ENCODE measurements around the gene PIP5KL1.

Gene PIP5KL1

GRCh38 chr9:127960410-127961154 lies 30.0 kb upstream of the PIP5KL1 start:
- H3K27me3 ChIP-seq (replicated peaks; ENCODE audit: control insufficient read depth, insufficient read depth, low read length) = no peaks in the 10 kb centered on the region
- no peak overlapping the region for H3K4me3 ChIP-seq (replicated peaks; ENCODE audit: low read depth, low read length)
- no peak for TF ChIP-seq CTCF (IDR thresholded peaks at IDR 0.05; ENCODE audit: insufficient read depth, low read length, poor library complexity, severe bottlenecking)
- no peak for DNase-seq (ENCODE audit: extremely low read depth, insufficient read length)
- H3K36me3 ChIP-seq (ENCODE audit: control insufficient read depth, insufficient read depth, low read length) = no peaks in the 10 kb centered on the region

DNA sequence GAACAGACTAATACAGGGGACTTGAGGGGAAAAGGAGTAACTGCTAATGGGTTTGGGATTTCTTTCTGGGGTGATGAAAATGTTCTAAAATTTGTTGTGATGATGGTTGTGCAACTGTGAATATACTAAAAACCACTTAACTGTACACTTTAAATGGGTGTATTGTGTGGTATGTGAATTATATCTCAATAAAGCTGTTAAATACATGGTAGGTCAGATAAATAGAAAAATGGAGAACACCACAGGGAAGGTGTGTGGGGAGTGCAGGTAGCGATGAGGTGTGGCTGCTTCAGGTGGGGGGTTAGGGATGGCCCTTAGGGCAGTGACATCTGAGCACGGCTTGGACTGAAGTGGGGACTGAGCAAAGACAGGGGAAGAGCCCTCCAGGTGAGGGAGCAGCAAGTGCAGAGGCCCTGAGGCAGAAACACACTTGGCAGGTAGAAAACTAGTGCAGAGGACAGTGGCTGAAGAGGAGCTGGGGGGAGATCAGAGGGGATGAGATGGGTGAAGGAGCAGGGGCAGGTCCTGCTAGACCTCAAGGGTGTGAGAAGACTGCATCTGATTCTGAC lies 29.3 kb upstream of the PIP5KL1 start:
- DNase-seq (ENCODE audit: extremely low read depth, insufficient read length) = no peak
- Histone ChIP-seq H3K36me3 (ENCODE audit: control insufficient read depth, insufficient read depth, low read length) (no peaks in the 10 kb centered on the region), H3K4me3 (replicated peaks; ENCODE audit: low read depth, low read length) (no peak overlapping the region), H3K27me3 (replicated peaks; ENCODE audit: control insufficient read depth, insufficient read depth, low read length) (no peaks in the 10 kb centered on the region)
- no peak for TF ChIP-seq CTCF (IDR thresholded peaks at IDR 0.05; ENCODE audit: insufficient read depth, low read length, poor library complexity, severe bottlenecking)

- Histone ChIP-seq H3K27me3 (replicated peaks; ENCODE audit: control insufficient read depth, insufficient read depth, low read length) (no peaks in the 10 kb centered on the region), H3K36me3 (ENCODE audit: control insufficient read depth, insufficient read depth, low read length) (no peaks in the 10 kb centered on the region; the same call in 1 of the 2 replicates), H3K4me3 (replicated peaks; ENCODE audit: low read depth, low read length) (no peak overlapping the region)
- no peak for TF ChIP-seq CTCF (IDR thresholded peaks at IDR 0.05; ENCODE audit: insufficient read depth, low read length, poor library complexity, severe bottlenecking)
- no peak for DNase-seq (ENCODE audit: extremely low read depth, insufficient read length)
These were observed 28.8 kb upstream of the PIP5KL1 start for GRCh38 chr9:127959398-127959797.

DNA sequence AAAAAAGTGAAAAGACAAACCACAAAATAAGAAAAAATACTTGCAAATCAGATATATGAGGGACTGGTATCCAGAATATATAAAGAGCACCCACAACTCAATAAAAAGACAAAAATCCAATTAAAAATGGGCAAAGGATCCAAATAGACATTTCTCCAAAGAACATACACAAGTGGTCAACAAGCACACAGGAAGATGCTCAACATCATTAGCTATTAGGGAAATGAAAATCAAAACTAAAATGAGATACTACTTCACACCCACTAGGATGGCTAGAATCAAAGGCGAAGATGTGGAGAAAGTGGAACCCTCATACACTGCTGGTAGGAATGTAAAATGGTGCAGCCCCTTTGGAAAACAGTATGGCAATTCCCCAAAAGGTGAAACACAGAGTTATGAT lies 28.2 kb upstream of the PIP5KL1 start:
- no peak for TF ChIP-seq CTCF (IDR thresholded peaks at IDR 0.05; ENCODE audit: insufficient read depth, low read length, poor library complexity, severe bottlenecking)
- H3K36me3 ChIP-seq (ENCODE audit: control insufficient read depth, insufficient read depth, low read length) = no peaks in the 10 kb centered on the region; the same call in 1 of the 2 replicates
- no peak for DNase-seq (ENCODE audit: extremely low read depth, insufficient read length)
- H3K27me3 ChIP-seq (replicated peaks; ENCODE audit: control insufficient read depth, insufficient read depth, low read length) = no peaks in the 10 kb centered on the region
- no peak overlapping the region for H3K4me3 ChIP-seq (replicated peaks; ENCODE audit: low read depth, low read length)

- no peak for DNase-seq (ENCODE audit: extremely low read depth, insufficient read length)
- Histone ChIP-seq H3K4me3 (replicated peaks; ENCODE audit: low read depth, low read length) (no peak overlapping the region), H3K27me3 (replicated peaks; ENCODE audit: control insufficient read depth, insufficient read depth, low read length) (no peaks in the 10 kb centered on the region), H3K36me3 (ENCODE audit: control insufficient read depth, insufficient read depth, low read length) (no peaks in the 10 kb centered on the region; the same call in none of the 2 replicates)
- TF ChIP-seq CTCF (IDR thresholded peaks at IDR 0.05; ENCODE audit: insufficient read depth, low read length, poor library complexity, severe bottlenecking) = peak; percentile 71
These were observed 24.9 kb upstream of the PIP5KL1 start for GRCh38 chr9:127955294-127956015.

Measured in GM06990 (cell line).